M059J (cell line): ENCODE results near the gene RIN3. TPM values are rescaled to one million over a fixed set of nuclear protein-coding genes. Genes with fewer than 3 reads are reported as not detected.
"Not testable (repeated sequence)": the region's sequence is repeated elsewhere in the genome, so short reads cannot be mapped to it uniquely, and the experiment has no call there.

Experiments used
- DNase-seq: peaks from one replicate; pipeline ENCODE4 v3.0.0-alpha.2; 2012; ENCODE audit warnings: low read depth
- total RNA-seq: library from RNA; depleted of rRNA; stranded (reverse); fragments of >200 nt; shearing (Covaris generic); gene quantifications from 2 replicates; pipeline ENCODE4 v1.2.3, GENCODE V29; 2014

RIN3 gene
- total RNA-seq, 1 experiment from 2014 or later: 1.1 TPM

- no peak for DNase-seq
Observed at GRCh38 chr14:92627707-92628215, 114.2 kb downstream of the RIN3 start.

GRCh38 chr14:92628636-92629035 is 115.1 kb downstream of the RIN3 start:
- no peak for DNase-seq

DNA sequence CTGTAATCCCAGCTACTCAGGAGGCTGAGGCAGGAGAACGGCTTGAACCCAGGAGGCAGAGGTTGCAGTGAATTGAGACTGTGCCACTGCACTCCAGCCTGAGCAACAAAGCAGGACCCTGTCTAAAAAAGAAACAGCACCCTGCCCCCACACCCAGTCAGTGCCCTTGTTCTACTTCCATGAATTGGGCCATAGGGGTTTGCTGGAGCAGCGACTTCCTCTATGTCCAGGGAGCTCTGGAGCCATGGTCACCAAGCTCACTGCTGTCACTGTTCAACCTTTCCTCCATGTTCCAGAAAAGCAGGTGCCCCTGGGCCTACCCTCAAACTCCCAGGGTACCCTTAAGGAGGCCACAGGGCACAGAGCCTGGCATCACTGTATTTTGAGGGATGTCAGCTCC is 116.8 kb downstream of the RIN3 start:
- no peak for DNase-seq

DNA sequence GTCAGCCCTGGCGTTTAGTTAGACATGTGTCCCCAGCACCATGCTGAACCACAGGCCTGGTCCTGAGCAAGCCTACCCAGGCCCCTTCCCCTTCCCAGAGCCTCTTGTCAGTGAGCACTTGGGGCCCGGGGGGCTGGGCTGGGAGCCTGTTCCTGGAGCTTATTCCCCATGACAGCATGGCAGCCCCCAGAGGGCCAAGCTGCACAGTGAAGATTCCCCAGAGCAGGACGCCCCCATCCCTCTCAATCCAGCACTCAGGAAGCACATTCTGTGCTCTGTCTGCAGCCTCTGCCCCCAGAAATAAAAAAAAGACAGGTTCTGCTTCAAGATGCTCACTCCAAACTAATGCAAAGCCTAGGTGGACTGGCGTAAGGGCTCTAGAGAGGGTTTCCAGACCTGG is 117.5 kb downstream of the RIN3 start:
- DNase-seq: no peak

- DNase-seq: no peak
Observed at GRCh38 chr14:92632546-92633273, 119.1 kb downstream of the RIN3 start.

DNA sequence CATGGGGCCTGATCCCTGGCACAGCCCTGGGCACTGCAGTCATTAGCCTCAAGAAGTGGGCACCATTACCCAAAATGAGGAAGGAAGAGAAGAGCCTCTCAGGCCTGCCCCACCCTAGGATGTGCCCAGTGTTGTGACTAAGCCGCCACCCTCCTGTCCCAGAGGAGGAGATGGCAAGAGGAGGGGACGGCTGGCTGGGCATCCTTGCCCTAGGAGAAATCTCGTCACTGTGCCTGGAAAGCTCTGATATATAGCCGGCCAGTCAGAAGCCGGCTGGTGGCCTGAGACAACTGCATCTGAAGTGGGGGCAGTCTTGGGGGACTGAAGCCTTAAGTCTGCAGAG is 119.7 kb downstream of the RIN3 start:
- no peak for DNase-seq

DNA sequence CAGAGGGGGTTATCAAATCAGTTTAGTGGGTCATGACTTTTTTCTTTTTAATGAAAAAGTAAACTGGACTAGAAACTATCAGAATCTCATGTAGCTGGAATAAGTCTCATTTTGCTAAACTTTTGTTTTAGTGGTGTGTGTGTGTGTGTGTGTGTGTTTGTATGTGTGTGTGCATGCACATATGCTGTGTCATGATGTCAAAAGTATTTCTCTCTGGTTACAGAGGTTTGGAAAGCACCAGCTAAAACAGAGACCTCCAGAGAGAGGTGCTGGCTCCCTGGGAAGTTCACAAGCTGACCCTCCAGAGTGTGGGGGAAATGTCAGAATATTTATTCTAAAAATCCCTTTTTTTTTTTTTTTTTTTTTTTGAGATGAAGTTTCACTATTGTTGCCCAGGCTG is 120.1 kb downstream of the RIN3 start:
- no peak for DNase-seq

GRCh38 chr14:92635031-92635430 is 121.5 kb downstream of the RIN3 start:
- DNase-seq: no peak

DNA sequence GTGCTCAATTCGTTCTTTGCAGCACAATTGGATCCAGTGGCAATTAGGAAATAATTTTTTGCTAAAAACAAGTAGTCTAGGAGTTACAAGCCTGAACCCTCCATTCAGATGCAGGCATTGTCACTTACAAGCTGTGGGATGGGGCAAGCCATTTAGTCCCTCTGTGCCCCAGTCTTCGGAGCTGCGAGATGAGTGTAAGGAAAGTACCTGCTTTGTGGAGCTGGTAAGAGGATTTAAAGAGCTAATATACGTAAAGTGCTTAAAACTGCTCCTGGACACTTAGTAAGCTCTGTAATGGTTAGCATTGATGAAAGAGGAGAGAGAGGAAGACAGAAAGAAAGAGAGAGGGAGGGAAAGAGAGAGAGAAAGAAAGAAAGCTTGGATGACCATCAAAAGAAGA is 122.3 kb downstream of the RIN3 start:
- DNase-seq: no peak

DNA sequence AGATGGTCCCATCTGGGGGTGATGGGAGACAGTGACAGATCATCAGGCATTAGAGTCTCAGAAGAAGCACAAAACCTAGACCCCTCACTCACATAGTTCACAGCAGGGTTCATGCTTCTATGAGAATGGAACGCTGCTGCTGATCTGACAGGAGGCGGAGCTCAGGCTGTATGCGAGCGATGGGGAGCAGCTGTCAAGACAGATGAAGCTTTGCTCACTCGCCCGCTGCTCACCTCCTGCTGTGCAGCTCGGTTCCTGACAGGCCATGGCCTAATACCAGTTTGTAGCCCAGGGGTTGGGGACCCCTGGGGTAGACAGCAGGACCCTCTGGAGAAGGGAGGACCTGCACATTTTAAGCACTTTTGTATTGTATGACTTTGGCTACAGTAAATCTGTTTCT is 123.6 kb downstream of the RIN3 start:
- no peak for DNase-seq

- no peak for DNase-seq
Observed at GRCh38 chr14:92637864-92638263, 124.3 kb downstream of the RIN3 start.

GRCh38 chr14:92638266-92638665 is 124.7 kb downstream of the RIN3 start:
- no peak for DNase-seq

GRCh38 chr14:92638904-92639303 is 125.3 kb downstream of the RIN3 start:
- no peak for DNase-seq

GRCh38 chr14:92639472-92640117 is 126.0 kb downstream of the RIN3 start:
- not testable (repeated sequence) for DNase-seq

DNA sequence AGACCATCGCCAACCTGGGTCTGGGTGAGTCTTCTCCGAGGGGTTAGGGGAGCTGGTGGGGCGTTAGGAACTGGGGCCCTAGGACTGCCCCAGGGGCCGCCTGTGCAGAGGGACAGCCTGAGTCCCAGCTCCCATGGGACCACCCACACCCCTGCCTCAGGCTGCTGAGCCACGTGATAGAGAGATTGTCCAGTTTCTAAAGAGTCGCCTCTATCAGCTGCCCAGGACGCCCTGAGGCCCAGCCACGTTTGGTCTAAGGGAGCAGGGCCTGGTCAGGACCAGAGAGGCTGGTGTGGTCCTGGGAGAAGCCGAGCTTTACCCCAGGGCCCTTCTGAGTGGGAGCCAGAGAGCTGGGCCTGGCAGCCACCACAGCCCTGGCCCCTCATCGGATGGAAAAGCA is 127.7 kb downstream of the RIN3 start:
- DNase-seq: no peak

DNA sequence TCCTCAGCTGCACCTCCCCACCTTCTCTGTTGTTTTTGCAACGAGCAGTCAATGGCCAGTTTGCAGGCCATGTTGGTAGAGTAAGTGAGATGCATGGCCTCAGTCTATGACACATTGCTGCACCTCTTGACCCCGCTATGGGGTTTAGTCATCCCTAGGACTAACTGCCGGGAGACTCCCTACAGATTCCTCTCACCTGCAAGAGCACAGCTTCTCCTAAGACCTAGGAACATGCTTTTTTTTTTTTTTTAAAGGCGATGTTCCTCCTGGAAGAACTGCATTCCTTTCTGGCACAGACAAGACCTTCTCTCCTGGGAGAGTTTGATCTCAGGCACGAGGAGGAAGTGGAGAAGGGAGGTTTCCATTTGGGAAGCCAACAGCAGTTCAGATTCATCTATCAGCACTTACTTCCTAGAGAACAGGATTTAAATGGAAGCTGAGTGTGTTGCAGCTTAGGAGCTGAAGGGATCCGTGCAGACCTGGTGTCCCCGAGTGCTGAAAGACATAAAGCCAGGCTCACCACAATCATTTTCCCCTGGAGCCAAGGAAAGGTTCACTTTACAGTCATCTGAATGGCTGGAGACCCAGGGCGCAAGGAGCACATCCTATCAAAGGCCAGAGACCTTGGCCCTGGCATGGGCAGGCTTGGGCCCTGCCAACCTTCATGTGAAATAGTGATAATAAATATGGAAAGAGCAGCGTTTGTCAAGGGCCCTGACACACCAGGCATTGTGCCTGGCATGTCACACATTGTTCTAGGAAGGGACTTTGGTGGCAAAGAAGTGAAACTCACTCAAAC is 130.8 kb downstream of the RIN3 start:
- peak; percentile 86 for DNase-seq

DNA sequence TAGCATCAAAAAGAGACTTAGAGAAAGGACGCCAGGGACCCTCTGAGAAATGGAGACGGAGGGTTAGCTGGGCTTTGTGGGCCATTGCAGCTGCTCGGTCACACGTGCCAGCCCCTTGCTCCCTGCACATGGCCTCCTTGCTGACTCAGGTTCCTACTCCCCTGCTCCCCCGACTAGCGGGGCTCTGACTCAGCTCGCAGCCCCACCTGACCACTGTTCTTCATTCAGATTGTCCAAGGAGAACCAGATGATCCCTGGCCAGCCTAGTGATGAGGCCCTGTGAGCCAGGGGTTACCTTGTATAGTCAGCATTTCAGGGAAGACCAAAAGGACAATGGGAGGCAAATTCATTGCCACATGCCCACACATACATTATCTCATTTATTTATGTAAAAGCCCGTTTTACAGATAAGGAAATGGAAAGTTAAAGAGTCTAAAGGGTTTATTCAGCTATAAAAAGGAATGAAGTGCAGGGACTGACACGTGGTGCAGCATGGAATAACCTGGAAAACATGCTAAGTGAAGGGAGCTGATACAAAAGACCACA is 131.5 kb downstream of the RIN3 start:
- DNase-seq: no peak

DNA sequence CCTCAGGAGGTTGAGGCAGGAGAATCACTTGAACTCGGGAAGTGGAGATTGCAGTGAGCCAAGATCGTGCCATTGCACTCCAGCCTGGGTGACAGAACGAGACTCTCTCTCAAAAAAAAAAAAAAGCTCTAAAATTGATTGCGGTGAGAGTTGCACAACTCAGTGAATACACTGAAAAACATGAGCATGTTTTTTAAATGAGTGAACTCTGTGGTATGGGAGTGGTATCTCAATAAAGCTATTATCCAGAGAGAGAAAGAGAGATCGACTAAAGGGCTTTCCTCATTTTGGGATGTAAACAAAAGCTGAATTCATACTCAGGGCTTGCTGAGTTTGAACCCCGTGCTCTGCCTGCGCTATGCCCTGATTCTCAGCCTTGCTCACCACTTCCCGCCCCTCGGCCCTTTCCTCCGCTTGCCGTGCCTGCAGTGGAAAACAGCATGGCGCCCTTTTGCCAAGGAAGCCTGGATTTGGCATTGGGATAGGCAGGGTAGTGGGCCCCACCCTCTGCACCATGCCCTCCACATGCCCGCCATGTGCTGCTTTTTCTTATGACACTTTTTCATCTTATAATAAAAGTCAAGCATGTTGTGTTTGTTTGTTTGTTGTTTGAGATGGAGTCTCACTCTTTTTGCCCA is 132.4 kb downstream of the RIN3 start:
- peak; percentile 71 for DNase-seq

GRCh38 chr14:92646952-92647796 is 133.6 kb downstream of the RIN3 start:
- peak; percentile 69 for DNase-seq

GRCh38 chr14:92647797-92648279 is 134.3 kb downstream of the RIN3 start:
- DNase-seq: peak; percentile 44

GRCh38 chr14:92649066-92649465 is 135.5 kb downstream of the RIN3 start:
- no peak for DNase-seq
